Right forelimb (tissue), 1 donor: ENCODE measurements around the gene MMADHC.

Source experiments
- DNase-seq: peaks from one replicate; pipeline ENCODE4 v3.0.0-alpha.2; 2018

MMADHC gene

GRCh38 chr2:149587220-149587949 is at the start of gene MMADHC:
Gene MMADHC (minus strand): TSS chr2:149587775. CDS start chr2:149587097, 678 bp downstream.
- peak; percentile 93 for DNase-seq

GRCh38 chr2:149634103-149634502 is 46.5 kb upstream of the MMADHC start:
- DNase-seq, result no peak

GRCh38 chr2:149630445-149630844 is 42.9 kb upstream of the MMADHC start:
- DNase-seq, result no peak

GRCh38 chr2:149629026-149629425 is 41.5 kb upstream of the MMADHC start:
- DNase-seq, result no peak

GRCh38 chr2:149627111-149627801 is 39.7 kb upstream of the MMADHC start:
- no peak for DNase-seq

- DNase-seq, result no peak
Measured at GRCh38 chr2:149625671-149626070, 38.1 kb upstream of the MMADHC start.

- DNase-seq, result no peak
Measured at GRCh38 chr2:149625271-149625670, 37.7 kb upstream of the MMADHC start.

- no peak for DNase-seq
Measured at GRCh38 chr2:149622343-149622742, 34.8 kb upstream of the MMADHC start.

- no peak for DNase-seq
Measured at GRCh38 chr2:149617476-149617875, 29.9 kb upstream of the MMADHC start.

GRCh38 chr2:149616681-149617456 is 29.3 kb upstream of the MMADHC start:
- no peak for DNase-seq

- DNase-seq, result no peak
Measured at GRCh38 chr2:149613704-149614103, 26.1 kb upstream of the MMADHC start.

- no peak for DNase-seq
Measured at GRCh38 chr2:149612122-149612521, 24.5 kb upstream of the MMADHC start.

- no peak for DNase-seq
Measured at GRCh38 chr2:149611100-149611820, 23.7 kb upstream of the MMADHC start.

GRCh38 chr2:149606251-149606811 is 18.8 kb upstream of the MMADHC start:
- DNase-seq, result no peak

GRCh38 chr2:149603248-149603647 is 15.7 kb upstream of the MMADHC start:
- DNase-seq, result no peak

- no peak for DNase-seq
Measured at GRCh38 chr2:149601141-149601796, 13.7 kb upstream of the MMADHC start.

- DNase-seq, result peak; percentile 67
Measured at GRCh38 chr2:149597668-149598326, 10.2 kb upstream of the MMADHC start.

GRCh38 chr2:149597050-149597667 is 9.6 kb upstream of the MMADHC start:
- DNase-seq, result no peak

- DNase-seq, result no peak
Measured at GRCh38 chr2:149596471-149596870, 8.9 kb upstream of the MMADHC start.

GRCh38 chr2:149595056-149595963 is 7.7 kb upstream of the MMADHC start:
- no peak for DNase-seq
